Measurements from ENCODE around the gene B4GALT6. TPM values are rescaled to one million over a fixed set of nuclear protein-coding genes. Genes with fewer than 3 reads are reported as not detected.

B4GALT6 gene
- total and polyA plus RNA-seq, 9 of the 15 experiments (the other 6 are each of a cell fraction or from before 2014, with no cell fraction given): 0.03 to 0.27 (median 0.08) TPM

- TF ChIP-seq BRF1 (IDR thresholded peaks at IDR 0.05; ENCODE audit: borderline replicate concordance, extremely low read depth, insufficient read length) (no peak), FOXK2 (conservative IDR thresholded peaks at IDR 0.05 in 1 of 2, IDR thresholded peaks at IDR 0.05 in 1 of 2; ENCODE audit: low read depth in 2 of 2) (no peak), RAD21 (CRISPR knock-in tag; conservative IDR thresholded peaks at IDR 0.05 in 1 of 2, IDR thresholded peaks at IDR 0.05 in 1 of 2) (peak in 1 of 2 experiments; percentile 12; a peak in 1 of 4 replicates), SIN3B (IDR thresholded peaks at IDR 0.05; ENCODE audit: low read depth) (no peak), ZNF644 (tag; IDR thresholded peaks at IDR 0.05; ENCODE audit: low read depth) (no peak), CHCHD3 (CRISPR knock-in tag; IDR thresholded peaks at IDR 0.05) (no peak), UBTF (IDR thresholded peaks at IDR 0.05; ENCODE audit: borderline replicate concordance in 1 of 2, low read depth in 2 of 2, low read length in 2 of 2) (peak in 1 of 2 experiments; percentile 75; a peak in 1 of 4 replicates), CCNT2 (IDR thresholded peaks at IDR 0.05; ENCODE audit: borderline replicate concordance, extremely low read depth, insufficient read length, low read depth, low read length) (no peak), HDAC1 (IDR thresholded peaks at IDR 0.05) (no peak), GTF3C2 (IDR thresholded peaks at IDR 0.05; ENCODE audit: borderline replicate concordance, extremely low read depth, insufficient read length) (no peak), ZKSCAN3 (CRISPR knock-in tag; IDR thresholded peaks at IDR 0.05) (no peak), YY1 (IDR thresholded peaks at IDR 0.05; ENCODE audit: borderline replicate concordance in 1 of 3, control insufficient read depth in 1 of 3, extremely low read depth in 1 of 3, insufficient read depth in 3 of 3, insufficient read length in 1 of 3, insufficient replicate concordance in 2 of 3, low read depth in 1 of 3, low read length in 2 of 3) (no peak), PHF8 (IDR thresholded peaks at IDR 0.05; ENCODE audit: borderline replicate concordance, low read length) (peak; percentile 25; the same call in 1 of the 2 replicates), E2F6 (IDR thresholded peaks at IDR 0.05; ENCODE audit: borderline replicate concordance in 1 of 2, extremely low read depth in 1 of 2, insufficient read depth in 1 of 2, insufficient read length in 1 of 2, low read depth in 1 of 2, low read length in 1 of 2, poor library complexity in 1 of 2, severe bottlenecking in 1 of 2) (peak in 1 of 2 experiments; percentile 36), POU5F1 (IDR thresholded peaks at IDR 0.05; ENCODE audit: borderline replicate concordance, low read depth, low read length, partially characterized antibody) (no peak), KHSRP (IDR thresholded peaks at IDR 0.05) (no peak), ZNF76 (CRISPR knock-in tag; IDR thresholded peaks at IDR 0.05; ENCODE audit: borderline replicate concordance) (no peak)
These were observed 1.0 kb upstream of the B4GALT6 start (continued) for GRCh38 chr18:31685097-31686082.
